Midbrain (tissue), 1 donor: ENCODE data around the gene HSD3B2.

Source experiments
- DNase-seq: peaks from one replicate; lab custom pipeline; 2025; lab: John Stamatoyannopoulos, UW

Gene HSD3B2

GRCh38 chr1:119397986-119398385 is 17.0 kb upstream of the HSD3B2 start:
- no peak for DNase-seq

GRCh38 chr1:119404736-119405135 is 10.2 kb upstream of the HSD3B2 start:
- DNase-seq, result no peak

DNA sequence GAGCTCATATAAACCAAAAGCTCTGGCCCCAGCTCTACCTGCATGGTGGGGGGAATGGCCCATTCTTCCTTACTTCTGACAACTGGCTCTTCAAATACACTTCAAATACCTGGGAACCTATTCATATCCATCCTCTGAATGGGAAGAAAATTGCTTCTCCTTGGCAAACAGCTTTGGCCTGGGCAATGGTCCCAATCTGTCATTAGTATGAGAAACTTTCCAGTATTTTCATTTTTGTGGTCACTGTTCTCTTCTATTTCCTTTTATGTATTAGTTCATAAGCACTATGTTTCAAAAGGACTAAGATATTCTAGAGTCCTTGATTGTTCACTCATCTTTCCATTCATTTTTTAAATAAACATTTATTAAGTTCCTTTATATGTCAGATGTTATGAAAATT is 5.2 kb upstream of the HSD3B2 start:
- DNase-seq, result no peak

GRCh38 chr1:119410961-119411360 is 4.0 kb upstream of the HSD3B2 start:
- DNase-seq, result no peak

GRCh38 chr1:119416006-119416640 is 1.2 kb downstream of the HSD3B2 start:
- DNase-seq, result no peak

DNA sequence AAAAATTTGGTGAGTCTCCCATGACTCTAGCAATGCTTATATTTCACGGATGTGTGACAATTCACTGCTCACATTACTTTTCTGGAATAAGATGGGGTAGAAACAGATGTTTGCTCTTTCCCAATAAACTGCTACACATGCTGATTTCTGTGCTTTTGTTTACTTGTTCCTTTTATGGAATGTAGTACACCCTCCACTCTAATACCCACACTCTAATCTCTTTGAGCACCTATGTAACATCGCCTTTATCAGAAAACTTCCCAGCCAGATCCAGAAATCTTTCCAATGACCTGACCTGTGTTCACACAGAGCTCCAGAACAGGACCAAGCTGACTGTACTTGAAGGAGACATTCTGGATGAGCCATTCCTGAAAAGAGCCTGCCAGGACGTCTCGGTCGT is 4.2 kb downstream of the HSD3B2 start:
- DNase-seq, result no peak

- DNase-seq, result no peak
These were observed 5.7 kb downstream of the HSD3B2 start for GRCh38 chr1:119420638-119421037.

DNA sequence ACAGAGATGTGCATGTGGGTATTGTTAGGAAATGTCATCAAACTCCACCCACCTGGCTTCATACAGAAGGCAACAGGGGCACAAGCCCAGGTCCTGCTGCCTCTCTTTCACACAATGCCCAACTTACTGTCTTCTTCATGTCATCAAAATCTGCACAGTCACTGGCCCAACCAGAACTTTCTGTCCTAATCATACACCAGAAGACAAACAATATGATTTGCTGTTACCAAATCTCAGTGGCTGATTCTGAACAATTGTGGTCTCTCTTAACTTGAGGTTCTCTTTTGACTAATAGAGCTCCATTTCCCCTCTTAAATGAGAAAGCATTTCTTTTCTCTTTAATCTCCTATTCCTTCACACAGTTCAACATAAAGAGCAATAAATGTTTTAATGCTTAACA is 7.7 kb downstream of the HSD3B2 start:
- no peak for DNase-seq

- DNase-seq, result no peak
These were observed 14.0 kb downstream of the HSD3B2 start for GRCh38 chr1:119428991-119429390.

GRCh38 chr1:119429687-119430086 is 14.7 kb downstream of the HSD3B2 start:
- no peak for DNase-seq

GRCh38 chr1:119430486-119430885 is 15.5 kb downstream of the HSD3B2 start:
- no peak for DNase-seq

DNA sequence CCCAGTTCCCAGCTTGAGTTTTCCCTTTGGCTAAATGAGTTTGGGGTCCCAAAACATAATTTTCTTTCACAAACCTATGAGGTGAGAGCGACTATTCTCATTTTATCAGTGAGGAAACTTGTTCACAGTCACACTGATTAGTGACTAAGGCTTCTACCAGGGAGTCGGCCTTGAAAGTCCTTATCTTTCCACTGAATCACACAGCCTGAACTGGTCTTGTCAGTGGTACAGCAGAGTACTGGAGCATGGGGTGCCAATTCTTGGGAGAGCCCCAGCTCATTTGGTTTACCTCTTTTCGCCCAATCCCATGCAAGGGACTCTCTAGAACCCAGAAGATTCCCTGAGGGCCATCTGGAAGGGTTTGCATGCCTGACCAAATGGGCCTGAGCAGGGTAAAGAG is 16.9 kb downstream of the HSD3B2 start:
- no peak for DNase-seq

GRCh38 chr1:119435052-119435451 is 20.1 kb downstream of the HSD3B2 start:
- DNase-seq, result no peak

- no peak for DNase-seq
These were observed 23.8 kb downstream of the HSD3B2 start for GRCh38 chr1:119438761-119439160.

DNA sequence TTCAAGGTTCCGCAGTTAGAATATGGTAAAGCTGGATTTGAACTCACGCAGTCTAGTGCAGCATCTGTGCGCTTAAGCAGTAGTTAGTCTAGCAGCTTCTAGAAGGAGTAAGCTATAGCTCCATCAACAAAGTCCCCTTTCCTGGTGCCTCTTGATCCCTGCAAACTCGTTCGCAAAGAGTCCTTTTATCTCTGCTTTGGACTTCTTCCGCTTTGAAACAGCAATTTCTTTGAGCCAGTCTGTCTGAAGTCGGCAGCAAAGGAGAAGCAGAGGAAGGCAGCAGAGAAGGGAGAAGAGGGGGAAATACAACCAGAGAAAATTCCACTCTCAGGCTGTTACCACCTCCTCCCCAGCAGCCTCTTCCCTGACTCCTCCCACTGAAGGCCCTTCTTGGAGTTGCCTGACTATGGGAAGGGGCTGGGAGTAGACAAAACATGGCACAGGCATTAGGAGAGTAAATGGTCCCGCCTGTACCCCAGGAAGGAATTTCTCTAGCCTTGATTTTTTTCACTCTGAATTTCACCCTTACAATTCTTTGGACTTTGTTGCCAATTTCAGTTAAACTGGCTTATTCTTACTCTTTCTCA is 25.9 kb downstream of the HSD3B2 start:
- DNase-seq, result no peak

- no peak for DNase-seq
These were observed 27.8 kb downstream of the HSD3B2 start for GRCh38 chr1:119442756-119443155.

GRCh38 chr1:119446321-119446720 is 31.4 kb downstream of the HSD3B2 start:
- no peak for DNase-seq

DNA sequence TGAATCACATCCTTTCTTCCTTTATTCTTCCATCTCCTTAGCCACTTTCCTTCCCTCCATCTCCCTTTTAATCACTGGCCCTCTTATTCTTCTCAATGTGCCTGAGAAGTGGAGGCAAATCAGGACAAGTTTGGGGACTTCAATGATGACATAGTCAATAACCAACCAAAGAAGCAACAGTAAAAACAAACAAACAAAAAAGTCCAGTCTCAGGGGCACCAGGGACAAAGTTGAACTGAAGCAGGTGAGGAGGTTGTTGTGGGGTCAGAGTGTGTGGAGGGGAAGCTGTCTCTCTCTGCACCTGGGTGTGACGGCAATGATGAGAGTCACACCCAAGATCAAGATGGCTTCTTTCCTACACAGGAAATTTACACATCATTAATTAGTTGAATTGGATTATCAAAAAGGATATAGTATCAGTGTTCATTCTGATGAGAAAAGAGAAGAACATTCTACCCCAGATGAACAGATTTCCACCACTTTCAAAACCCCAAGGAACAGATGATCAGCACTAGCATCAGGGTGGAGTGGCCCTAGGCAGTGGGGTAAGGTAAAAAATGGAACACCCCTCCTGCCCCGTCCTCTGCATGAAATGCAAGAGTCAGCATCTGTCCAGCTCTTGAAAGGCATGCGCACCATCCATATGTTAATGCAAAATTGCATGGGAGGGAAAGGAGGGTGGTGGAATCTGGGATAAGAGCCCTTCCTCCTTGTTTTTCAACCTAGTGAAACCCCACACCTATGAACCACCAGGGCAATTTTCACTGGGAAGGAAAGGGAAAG is 32.6 kb downstream of the HSD3B2 start:
- DNase-seq, result no peak

DNA sequence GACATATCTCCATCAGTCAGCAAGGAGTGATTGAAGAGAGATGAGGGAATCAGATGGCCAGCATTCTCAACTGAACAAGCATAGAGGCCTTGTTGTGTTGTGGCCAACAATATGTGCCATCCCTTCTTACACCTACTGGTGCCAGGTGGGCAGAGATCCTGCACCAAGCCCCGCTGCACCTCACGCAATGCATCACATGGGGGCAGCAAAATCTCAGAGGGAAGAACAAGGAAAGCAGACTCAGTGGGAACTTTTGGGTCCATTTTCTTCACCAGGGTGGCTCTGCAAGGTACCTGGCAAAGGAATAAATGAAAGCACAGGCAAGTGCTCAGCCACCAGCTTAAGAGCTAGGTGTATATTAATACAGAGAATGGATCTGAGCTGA is 33.2 kb downstream of the HSD3B2 start:
- no peak for DNase-seq

- DNase-seq, result no peak
These were observed 35.0 kb downstream of the HSD3B2 start for GRCh38 chr1:119449971-119450370.

GRCh38 chr1:119451158-119451557 is 36.2 kb downstream of the HSD3B2 start:
- no peak for DNase-seq

DNA sequence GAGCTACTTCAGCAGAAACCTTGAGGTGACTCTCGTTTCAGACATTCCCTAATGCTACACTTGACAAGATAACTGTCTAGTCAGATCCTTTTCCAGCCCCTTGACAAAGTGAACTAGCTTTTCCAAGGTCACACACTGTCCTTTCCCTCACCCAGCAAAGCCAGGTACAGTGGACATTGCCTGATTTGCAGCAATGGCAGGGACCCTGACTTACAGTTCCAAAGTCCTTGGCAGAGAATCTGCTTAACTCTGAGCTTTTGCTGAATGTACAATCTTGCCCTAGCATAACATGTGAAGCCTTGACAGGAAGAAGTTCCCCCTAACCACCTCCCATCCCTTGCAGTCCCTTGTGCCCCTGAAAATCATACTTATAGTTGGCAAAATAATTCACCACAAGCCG is 37.1 kb downstream of the HSD3B2 start:
- DNase-seq, result no peak

DNA sequence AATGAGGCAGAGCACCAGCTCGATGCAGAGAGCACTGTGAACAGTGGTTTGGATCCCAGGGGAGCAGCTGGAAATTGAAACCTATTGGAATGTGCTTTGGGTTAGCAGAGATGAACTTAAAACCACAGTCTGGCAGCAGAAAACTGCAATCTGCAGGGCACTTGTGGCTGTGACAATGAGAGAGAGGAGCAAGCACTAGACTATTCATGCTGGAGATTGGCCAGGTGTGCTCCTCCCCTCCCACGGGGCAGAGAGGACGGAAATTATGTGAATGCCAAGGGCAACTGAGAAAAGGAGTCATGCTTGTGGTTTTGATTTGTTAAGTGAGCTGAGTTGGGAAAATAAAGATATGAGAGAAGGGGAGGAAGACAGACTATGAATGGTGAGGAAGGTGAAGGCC is 38.1 kb downstream of the HSD3B2 start:
- no peak for DNase-seq
